NCI-H1694 (cell line): ENCODE data around the gene ARID5A.

Experiments
- DNase-seq: peaks from one replicate; lab custom pipeline; 2025; lab: John Stamatoyannopoulos, UW

Gene ARID5A

DNA sequence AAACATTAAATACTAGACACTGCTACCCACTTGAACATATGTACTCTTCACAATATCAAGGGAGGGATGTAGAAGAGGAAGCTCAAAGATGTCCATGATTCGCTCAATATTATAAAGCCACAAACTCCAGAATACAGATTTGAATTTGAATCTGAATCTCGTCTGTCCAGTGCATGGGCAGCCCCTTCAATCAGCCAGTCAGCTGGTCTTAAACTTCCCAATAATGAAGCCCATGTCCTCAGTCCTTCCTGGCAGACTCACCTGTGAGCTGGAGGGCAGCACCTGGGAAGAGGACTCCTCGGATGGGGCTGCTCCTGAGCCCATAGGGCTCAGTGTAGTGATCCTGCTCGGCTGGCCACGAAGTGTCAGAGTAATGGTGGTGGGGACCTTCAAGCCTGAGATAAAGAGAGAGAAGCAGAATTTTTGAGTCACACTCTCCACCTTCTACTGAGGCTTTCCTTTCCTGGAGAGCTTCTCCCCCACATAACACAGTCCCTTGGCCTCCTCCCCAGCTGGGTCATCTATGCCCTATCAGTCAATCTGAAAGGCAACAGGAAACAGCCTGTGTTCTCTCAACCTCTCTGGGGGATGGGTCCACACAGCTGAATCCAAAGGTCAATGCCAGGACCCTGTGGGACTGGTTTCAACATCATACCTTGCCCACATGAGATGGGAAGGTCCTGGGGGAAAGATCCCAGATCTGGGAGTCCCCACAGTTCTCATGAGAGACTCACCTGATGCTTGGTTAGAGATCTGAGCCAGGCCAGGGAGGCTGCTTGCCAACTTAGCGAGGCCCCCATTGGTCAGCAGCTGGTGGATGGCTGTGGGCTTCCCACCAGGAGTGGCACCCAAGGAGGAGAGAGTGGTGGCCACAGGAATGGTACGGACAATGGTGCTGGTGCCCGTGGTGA, 65.1 kb downstream of the ARID5A start:
- DNase-seq = no peak
